ENCODE data around the gene LIMA1.
"Not testable (repeated sequence)": the region's sequence is repeated elsewhere in the genome, so short reads cannot be mapped to it uniquely, and the experiment has no call there.

Gene LIMA1

GRCh38 chr12:50315803-50316202, 32.5 kb upstream of the LIMA1 start:
- TF ChIP-seq, protein P1, sequence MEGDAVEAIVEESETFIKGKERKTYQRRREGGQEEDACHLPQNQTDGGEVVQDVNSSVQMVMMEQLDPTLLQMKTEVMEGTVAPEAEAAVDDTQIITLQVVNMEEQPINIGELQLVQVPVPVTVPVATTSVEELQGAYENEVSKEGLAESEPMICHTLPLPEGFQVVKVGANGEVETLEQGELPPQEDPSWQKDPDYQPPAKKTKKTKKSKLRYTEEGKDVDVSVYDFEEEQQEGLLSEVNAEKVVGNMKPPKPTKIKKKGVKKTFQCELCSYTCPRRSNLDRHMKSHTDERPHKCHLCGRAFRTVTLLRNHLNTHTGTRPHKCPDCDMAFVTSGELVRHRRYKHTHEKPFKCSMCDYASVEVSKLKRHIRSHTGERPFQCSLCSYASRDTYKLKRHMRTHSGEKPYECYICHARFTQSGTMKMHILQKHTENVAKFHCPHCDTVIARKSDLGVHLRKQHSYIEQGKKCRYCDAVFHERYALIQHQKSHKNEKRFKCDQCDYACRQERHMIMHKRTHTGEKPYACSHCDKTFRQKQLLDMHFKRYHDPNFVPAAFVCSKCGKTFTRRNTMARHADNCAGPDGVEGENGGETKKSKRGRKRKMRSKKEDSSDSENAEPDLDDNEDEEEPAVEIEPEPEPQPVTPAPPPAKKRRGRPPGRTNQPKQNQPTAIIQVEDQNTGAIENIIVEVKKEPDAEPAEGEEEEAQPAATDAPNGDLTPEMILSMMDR (conservative IDR thresholded peaks at IDR 0.05) = no peak
- TF ChIP-seq ZFX (IDR thresholded peaks at IDR 0.05) = no peak
- no peak overlapping the region for H3K27ac ChIP-seq

DNA sequence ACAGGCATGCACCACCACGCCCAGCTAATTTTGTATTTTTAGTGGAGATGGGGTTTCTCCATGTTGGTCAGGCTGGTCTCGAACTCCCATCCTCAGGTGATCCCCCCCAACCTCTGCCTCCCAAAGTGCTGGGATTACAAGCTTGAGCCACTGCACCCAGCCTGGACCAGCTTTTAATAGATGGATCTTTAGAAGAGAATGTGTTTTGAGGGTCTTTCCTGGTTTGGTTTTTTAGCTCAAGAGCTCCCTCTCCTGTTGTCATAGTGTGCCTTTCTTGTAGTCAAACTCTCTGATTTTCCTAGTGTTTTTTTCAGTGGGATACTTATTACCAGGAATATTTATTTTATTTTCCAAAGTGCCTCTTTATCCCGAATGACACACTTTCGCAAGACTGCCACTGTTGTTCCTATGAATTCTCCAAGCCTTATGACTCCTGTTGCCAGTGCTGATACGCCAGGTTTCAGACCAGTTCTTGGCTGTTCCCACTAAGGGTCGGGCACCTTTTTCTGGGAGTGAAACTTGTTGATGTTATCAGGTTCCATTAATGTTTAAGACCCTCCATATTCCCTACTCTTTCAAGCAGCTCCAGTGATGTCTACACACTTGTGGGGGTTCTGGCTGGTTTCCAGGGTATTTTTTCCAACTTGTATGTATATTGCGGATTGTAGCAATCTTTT, 31.5 kb upstream of the LIMA1 start:
- TF ChIP-seq, protein P1 (conservative IDR thresholded peaks at IDR 0.05) = peak; percentile 81
- TF ChIP-seq ZFX (IDR thresholded peaks at IDR 0.05) = no peak
- H3K27ac ChIP-seq = no peak overlapping the region

GRCh38 chr12:50313971-50314370, 30.7 kb upstream of the LIMA1 start:
- H3K27ac ChIP-seq = not testable (repeated sequence)

DNA sequence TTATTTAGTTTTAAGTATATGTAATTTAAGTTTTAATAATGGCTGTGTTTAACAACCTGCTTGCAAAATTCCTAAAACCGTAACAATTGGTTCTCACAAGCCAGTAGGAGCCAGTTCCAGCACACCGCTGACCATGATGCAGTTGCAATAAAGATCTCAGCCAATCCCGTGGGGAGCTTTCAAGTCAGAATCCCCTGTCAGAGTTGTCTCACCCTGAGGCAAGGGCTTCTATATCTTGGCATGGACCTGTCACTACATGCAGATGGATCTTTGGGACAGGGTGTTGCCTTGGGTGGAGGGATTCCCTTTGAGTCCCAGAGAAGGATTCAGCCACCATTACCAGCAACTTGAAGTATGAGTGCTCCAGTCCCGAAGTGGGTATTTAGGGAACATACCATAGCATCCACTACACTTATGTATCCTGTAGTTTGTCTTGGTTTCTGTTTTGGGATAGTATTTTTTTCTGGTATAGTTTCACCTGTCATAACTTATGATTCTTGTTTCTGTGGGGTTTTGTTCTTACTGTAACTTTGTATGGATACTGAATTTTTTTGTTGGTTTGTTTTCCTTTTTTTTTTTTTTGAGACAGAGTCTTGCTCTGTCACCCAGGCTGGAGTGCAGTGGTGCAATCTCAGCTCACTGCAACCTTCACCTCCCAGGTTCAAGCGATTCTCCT, 30.1 kb upstream of the LIMA1 start:
- no peak overlapping the region for H3K27ac ChIP-seq
- TF ChIP-seq, protein P1 (conservative IDR thresholded peaks at IDR 0.05) = no peak
- no peak for TF ChIP-seq ZFX (IDR thresholded peaks at IDR 0.05)

GRCh38 chr12:50311858-50312609, 28.7 kb upstream of the LIMA1 start:
- not testable (repeated sequence) for H3K27ac ChIP-seq

- TF ChIP-seq, protein P1 (conservative IDR thresholded peaks at IDR 0.05) = no peak
- no peak for TF ChIP-seq ZFX (IDR thresholded peaks at IDR 0.05)
- no peak overlapping the region for H3K27ac ChIP-seq
These were observed 26.6 kb upstream of the LIMA1 start for GRCh38 chr12:50309950-50310349.

GRCh38 chr12:50302686-50303085, 19.4 kb upstream of the LIMA1 start:
- H3K27ac ChIP-seq = no peak overlapping the region
- TF ChIP-seq ZFX (IDR thresholded peaks at IDR 0.05) = no peak
- TF ChIP-seq, protein P1 (conservative IDR thresholded peaks at IDR 0.05) = no peak

GRCh38 chr12:50297996-50298395, 14.7 kb upstream of the LIMA1 start:
- no peak for TF ChIP-seq ZFX (IDR thresholded peaks at IDR 0.05)
- TF ChIP-seq, protein P1 (conservative IDR thresholded peaks at IDR 0.05) = no peak
- no peak overlapping the region for H3K27ac ChIP-seq
